Astrocyte of the spinal cord (primary cell): ENCODE data around the gene NPR3.
A peak's percentile ranks its signal among the peaks of the same experiment; 100 is the strongest.

Experiments used
- DNase-seq: peaks from one replicate; pipeline ENCODE4 v3.0.0; 2011; ENCODE audit warnings: low read depth, low spot score
- H3K4me3 ChIP-seq: 2 replicates; pipeline ENCODE4 v1.5.1; 2011; ENCODE audit warnings: low read depth, mild to moderate bottlenecking, low read length, moderate library complexity
- CTCF ChIP-seq: IDR thresholded peaks from 2 replicates; pipeline ENCODE4 v1.5.1; 2012; ENCODE audit warnings: low read depth, mild to moderate bottlenecking, low read length, inconsistent platforms
- in situ Hi-C: cut with HindIII; loops from 2 replicates; pipeline ENCODE4 v1.10.0; 2017; ENCODE audit warnings: low sequenced_read_pairs

Gene NPR3

GRCh38 chr5:32827981-32828380 is 116.9 kb downstream of the NPR3 start:
- TF ChIP-seq CTCF = no peak
- in situ Hi-C loops = no loop called here

GRCh38 chr5:32828492-32828891 is 117.4 kb downstream of the NPR3 start:
- peak; percentile 23 for DNase-seq
- in situ Hi-C loops = no loop called here
- no peak for TF ChIP-seq CTCF
- H3K4me3 ChIP-seq = no peak overlapping the region

More at GRCh38 chr5:32827981-32828380, 116.9 kb downstream of the NPR3 start:
- DNase-seq = no peak
- no peak overlapping the region for H3K4me3 ChIP-seq

GRCh38 chr5:32831624-32832023 is 120.5 kb downstream of the NPR3 start:
- in situ Hi-C loops = no loop called here
- no peak for TF ChIP-seq CTCF
- no peak for DNase-seq
- H3K4me3 ChIP-seq = no peak overlapping the region

- no peak for TF ChIP-seq CTCF
- no peak for DNase-seq
- in situ Hi-C loops = no loop called here
- H3K4me3 ChIP-seq = no peak overlapping the region
Measured at GRCh38 chr5:32833127-32833526, 122.0 kb downstream of the NPR3 start.

GRCh38 chr5:32833663-32834062 is 122.5 kb downstream of the NPR3 start:
- H3K4me3 ChIP-seq = no peak overlapping the region
- no peak for TF ChIP-seq CTCF
- in situ Hi-C loops = no loop called here
- DNase-seq = no peak

- no peak for TF ChIP-seq CTCF
- DNase-seq = no peak
- in situ Hi-C loops = no loop called here
- H3K4me3 ChIP-seq = no peak overlapping the region
Measured at GRCh38 chr5:32834251-32834650, 123.1 kb downstream of the NPR3 start.

- no peak for DNase-seq
- in situ Hi-C loops = no loop called here
- no peak for TF ChIP-seq CTCF
- H3K4me3 ChIP-seq = no peak overlapping the region
Measured at GRCh38 chr5:32836176-32836575, 125.1 kb downstream of the NPR3 start.
